Measurements from ENCODE around the gene JMJD7.
"Not testable (repeated sequence)": the region's sequence is repeated elsewhere in the genome, so short reads cannot be mapped to it uniquely, and the experiment has no call there.

The JMJD7 gene

GRCh38 chr15:41823502-41823901 is 4.4 kb upstream of the JMJD7 start:
- DNase-seq, result no peak

DNA sequence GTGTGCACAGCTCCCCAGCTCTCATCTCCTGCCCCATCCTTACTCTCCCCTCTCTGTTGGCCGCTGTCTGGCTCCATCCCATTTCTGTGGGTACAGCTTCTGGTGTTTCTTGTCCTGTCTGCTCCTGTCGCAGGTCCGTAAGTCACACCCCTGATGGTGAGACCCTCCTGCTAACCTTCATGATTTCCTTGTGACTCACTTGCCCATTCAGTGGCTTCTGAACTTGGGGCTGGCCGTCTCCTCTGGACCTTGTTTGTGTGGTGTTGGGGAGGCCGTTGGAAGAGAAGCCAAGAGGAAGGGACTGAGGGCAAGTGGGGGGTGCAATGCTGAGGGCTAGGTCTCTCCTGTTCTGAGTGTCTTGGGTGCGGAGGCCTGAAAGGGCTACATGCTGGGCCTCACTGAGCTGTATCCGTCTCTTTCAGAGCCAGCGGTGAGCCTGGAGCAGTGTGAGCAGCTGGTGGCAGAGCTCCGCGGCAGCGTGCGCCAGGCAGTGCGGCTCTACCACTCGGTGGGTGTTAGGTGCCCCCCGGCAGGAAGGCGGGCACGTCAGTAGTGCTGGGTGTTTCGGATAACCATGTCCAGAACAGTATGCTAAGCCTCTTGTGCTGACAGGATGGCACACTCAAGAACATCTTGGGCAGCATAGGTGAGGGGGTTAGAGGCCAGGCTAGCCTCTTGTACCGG is 3.7 kb upstream of the JMJD7 start:
- no peak for DNase-seq

DNA sequence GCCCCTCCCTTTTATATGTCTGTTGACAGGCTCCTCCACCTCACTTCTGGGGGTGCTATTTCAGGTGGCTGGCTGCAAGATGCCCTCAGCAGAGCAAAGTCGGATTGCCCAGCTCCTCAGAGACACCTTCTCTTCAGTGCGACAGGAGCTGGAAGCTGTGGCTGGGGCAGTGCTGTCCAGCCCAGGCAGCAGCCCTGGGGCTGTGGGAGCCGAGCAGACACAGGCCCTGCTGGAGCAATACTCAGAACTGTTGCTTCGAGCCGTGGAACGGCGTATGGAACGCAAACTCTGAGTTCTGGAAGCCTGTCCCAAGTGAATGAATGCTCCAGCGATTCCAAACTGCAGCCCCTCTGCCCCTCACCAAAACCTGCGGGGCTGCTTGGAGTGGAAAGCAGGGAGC is 2.7 kb upstream of the JMJD7 start:
- no peak for DNase-seq

DNA sequence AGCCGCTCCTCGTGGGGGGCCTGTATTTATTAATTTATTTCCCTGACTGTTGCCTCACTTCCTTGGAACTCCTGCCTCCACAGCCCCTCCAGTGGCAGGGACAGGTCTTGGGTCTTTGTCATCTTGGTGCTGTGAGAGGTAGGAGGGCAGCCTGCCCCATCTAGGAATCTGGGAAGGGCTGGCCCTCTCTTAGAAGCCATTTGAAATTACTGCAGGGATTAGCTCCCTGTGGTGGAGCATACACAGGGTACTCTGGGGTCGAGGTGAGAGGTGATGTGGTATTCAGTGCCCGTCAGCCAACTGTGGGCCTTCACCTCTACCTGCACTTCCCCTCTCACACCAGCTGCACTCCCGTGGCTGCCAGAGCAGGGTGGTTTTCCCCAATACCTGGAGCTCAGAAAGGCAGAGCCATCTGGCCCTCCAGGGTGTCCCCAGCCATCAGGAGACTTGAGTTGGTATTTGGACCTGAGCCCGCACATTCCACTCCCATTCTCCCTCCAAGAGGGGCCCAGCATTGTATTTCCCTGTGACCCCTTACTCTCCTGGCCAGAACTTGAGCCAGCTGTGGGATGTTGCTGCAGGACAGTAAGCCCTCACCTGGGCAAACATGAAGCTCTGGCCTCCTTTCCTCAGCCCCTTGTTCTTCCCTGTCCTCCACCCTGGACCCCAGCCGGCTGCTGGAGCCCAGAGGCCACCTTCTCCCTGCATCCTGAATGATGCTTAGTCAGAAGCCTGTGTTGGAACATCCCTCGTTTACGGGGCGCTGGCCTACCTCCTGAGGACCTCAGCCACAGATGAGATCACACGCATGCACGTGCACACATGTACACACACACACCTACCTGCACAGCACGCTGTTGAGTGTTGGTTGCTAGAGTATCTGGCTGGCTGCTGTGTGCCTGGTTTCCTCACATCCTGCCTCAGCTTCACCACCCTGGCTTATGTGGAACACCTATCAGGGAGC is 2.0 kb upstream of the JMJD7 start:
- no peak for DNase-seq

DNA sequence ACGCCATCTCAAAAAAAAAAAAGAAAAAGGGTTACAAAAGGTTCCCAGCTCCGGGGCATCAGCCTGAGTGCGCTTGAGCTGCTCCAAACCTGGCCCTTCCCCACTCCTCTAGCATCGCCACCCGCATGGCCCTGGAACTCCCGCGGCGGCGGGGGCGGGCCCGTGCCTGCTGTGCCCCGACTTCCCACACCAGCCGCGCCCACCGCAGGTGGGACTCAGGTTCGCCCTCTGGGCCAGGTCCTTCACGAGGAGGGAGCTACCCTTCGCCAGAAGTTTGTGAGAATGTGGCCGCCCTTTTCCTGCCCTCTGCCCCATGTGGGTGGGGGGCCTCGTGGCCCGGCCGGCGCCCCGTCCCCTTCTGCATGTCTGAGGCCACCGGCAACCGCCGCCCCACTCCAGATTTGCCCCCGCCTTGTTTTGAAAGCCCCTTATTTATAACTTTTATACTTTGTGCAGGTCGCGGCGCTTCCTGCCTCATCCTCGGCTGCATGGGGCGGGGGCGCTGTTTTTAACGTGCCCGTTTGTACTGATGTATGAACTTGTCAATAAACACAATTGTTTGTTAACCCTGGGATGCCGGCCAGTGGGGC is 507 bp upstream of the JMJD7 start:
- DNase-seq, result no peak

DNA sequence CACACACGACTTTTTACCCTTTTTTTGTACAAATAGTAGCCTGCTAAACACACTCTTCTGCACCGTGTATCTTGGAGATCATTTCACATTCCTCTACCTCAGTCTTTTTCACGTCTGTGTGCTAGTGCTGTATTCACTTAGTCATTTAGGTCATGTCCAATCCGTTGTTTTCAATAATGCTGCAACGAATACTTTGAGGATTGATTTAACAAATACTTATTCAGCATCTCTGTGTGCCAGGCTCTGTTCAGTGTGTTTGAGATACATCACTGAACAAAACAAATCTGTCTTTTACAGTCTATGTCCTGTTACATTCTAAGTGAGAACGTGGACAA is 882 bp downstream of the JMJD7 start:
- DNase-seq, result no peak

DNA sequence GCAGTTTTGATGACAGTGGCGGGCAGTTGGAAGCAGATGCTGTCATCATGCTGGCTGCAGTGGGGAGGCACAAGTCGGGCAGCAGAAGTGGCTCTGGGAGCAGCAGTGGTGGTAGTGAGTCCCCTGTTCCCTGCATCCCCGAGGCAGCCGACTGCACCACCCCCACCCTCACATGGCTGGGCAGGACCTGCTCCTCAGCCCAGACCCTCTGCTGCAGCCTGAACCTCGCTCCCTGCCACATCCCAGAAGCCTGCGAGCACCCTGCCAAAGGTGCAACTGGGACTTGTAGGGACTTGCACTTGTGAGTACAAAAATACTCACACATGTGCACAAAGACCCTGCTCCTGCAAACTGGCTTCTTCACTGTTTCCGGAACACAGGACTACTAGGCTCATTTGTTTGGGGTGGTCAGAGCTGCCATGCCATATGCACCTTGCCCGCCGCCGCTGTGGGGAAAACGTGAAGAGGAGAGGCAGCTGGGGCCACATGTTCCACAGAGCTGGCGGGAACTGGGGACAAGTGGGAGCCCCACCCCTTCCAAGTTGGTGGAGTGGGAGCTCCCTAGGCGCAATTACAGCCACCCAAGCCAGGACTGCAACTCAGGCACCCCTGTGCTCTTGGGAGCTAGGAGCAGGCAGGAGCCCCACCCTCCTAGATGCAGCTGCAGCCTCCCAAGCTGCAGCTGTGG is 2.2 kb downstream of the JMJD7 start:
- no peak for DNase-seq

DNA sequence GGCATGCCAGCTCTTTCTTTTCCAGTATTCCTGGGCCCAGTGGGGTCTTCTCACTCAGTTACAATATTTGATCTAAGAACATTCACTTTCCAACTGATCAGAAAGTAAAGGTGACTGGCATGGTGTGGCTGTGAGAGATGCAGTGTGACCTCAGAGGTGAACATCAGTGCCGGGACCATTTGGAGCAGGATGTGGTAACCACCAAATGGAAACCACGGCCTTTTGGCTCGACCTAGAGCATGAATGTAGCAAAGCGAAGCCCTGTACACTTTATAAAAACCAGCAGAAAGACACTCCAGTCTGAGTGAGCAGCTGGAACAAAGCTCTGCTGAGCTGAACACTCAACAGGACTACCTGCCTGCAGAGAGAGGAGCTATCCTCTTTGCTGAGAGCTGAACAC is 3.4 kb downstream of the JMJD7 start:
- not testable (repeated sequence) for DNase-seq

- no peak for DNase-seq
Observed at GRCh38 chr15:41832208-41832607, 4.3 kb downstream of the JMJD7 start.

- no peak for DNase-seq
Observed at GRCh38 chr15:41832875-41833274, 5.0 kb downstream of the JMJD7 start.

- DNase-seq, result no peak
Observed at GRCh38 chr15:41834096-41834495, 6.2 kb downstream of the JMJD7 start.

DNA sequence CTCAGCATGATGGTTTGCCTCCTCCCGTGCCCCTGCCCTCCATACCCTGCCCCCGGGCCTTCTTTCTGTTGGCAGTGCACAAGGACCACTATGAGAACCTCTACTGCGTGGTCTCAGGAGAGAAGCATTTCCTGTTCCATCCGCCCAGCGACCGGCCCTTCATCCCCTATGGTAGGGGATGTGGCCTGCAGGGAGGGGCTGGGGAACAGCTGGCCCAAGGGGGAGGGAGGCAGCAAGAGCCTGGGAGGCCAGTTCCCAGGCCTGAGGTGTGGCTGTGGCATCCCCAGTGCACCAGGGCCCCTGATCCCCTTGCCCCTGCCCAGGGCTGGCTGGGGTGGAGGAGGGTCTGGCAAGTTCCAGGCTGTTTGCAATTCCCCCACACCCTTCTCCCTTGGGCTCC is 8.2 kb downstream of the JMJD7 start:
- no peak for DNase-seq

GRCh38 chr15:41836713-41837454 is 9.0 kb downstream of the JMJD7 start:
- no peak for DNase-seq

DNA sequence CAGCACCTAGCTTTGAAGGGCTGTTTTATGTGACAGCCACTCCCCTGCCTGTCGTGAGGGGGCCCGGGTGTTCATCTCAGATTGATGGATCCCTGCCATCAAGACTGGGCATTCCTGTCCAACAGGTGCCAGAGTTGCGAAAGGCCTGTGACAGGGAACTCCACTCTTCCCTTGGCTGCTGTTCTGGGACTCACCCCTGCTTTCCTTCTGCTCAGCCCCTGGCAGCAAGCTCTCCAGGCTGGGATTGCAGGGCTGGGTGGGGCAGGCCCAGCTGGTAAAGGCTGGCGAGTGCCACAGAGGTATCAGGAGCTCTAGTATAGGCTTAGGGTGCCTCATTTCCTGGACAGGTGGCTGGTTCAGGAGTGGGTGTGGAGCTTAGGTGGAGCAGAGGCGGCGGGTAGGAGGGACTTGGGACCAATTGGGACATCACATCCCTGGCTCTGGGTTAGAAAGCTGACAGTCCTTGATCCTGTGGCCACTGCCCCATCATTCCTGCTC is 10.6 kb downstream of the JMJD7 start, which contains the start of gene PLA2G4B:
Gene PLA2G4B, plus strand, starts transcription at position 448 of the 498 bp plus-strand sequence. CDS start 67 bp downstream, outside the sequence.
- no peak for DNase-seq

DNA sequence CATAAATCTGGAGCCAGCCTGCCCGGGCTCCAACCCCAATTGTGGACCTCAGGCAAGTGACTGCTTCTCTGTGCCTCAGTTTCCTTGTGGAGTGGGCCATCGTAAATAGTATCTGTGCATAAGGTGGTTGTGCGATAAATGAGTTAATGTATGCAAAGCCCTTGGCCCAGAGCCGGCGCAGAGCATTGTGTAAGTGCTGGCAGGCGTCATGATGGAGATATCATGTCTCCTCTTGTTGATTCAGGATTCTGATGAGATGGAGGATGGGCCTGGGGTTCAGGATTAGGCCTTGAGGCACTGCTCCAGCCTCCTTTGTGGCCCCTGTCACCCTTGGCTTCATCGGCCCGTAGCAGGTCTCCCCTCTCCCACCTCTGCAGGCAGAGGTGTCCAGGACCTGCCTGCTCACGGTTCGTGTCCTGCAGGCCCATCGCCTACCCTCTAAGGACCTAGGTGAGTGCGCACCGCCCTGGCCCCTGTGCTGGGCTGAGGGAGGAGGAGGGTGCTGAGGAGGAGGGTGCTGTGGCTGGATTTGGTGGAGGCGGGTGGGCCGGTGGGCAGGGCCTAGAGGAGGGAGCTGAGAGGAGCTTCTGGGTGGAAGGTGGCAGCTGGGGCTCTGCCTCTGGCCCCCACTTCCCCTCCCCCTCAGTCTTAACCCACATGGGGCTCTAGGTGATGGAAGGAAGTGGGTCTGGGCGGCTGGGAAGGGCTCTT is 12.0 kb downstream of the JMJD7 start:
- no peak for DNase-seq

DNA sequence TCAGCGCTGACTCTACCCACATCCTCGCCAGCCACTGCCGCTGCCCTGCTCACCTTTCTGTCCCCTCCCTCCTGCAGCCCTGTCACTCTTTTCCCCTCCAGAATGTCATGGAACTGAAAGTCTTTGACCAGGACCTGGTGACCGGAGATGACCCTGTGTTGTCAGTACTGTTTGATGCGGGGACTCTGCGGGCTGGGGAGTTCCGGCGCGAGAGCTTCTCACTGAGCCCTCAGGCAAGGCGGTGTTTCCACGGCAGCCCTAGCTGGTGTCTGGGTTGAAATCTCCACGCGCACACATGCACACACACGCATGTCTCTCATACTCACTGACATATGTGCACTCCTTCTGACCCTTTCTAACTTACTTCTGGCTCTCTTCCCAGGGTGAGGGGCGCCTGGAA is 12.8 kb downstream of the JMJD7 start:
- no peak for DNase-seq

DNA sequence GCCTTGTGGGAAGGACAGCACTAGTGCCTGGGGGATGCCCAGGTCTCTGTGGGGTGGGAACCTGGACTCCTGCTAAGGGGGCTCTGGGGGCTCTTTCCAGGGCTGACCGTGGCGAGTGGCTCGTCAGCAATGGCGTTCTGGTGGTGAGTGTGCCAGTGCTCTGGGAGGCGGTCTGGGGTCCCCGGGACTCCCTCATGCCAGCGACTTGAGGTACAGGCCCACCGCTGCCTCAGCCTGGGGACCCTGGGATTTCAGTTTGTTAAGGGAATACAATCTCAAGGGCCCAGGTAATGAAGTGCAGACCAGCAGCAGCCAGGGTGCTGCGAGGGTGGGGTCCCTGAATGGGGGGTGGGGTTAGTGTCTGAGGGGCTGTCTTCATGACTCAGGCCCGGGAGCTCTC is 13.2 kb downstream of the JMJD7 start:
- DNase-seq, result no peak

DNA sequence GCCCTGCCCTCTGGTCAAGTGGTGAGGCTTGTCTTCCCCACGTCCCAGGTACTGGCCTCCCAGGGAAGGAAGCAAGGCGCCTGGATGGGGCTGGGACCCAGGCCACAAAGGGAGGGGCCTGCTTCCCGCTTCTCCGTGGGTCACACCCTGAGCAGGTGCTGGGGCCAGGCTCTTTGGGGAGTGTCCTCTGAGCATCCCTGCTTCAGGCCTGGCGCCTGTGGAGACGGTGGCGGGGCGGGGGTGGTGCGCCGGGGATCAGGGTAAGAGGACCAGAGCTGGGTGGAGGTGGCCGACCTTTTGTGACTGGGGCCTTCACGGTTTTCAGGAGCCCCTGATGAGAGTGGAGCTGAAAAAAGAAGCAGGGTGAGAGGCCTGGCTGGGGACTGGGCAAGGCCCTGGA is 14.3 kb downstream of the JMJD7 start:
- no peak for DNase-seq

- no peak for DNase-seq
Observed at GRCh38 chr15:41843571-41843970, 15.7 kb downstream of the JMJD7 start.

DNA sequence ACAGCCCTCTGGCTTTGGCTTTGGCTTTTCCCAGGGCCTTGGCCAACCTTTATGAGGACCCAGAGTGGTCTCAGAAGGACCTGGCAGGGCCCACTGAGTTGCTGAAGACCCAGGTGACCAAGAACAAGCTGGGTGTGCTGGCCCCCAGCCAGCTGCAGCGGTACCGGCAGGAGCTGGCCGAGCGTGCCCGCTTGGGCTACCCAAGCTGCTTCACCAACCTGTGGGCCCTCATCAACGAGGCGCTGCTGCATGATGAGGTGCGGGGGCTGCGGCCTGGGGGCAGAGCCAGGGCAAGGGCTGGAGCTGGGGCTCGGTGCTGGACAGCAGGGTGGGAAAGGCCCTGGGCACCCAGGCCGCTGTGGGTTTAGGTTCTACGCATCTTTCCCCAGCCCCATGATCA is 16.9 kb downstream of the JMJD7 start:
- no peak for DNase-seq

GRCh38 chr15:41847206-41847605 is 19.3 kb downstream of the JMJD7 start:
- DNase-seq, result no peak

GRCh38 chr15:41847981-41848380 is 20.1 kb downstream of the JMJD7 start:
- DNase-seq, result no peak

Measured in NCI-H1930 (cell line).